NCI-H2227 (cell line): Measurements from ENCODE around the gene NXPH1.

Source experiments
- DNase-seq: peaks from one replicate; lab custom pipeline; 2025; ENCODE audit not compliant: unreplicated experiment; lab: John Stamatoyannopoulos, UW

NXPH1 gene

GRCh38 chr7:8800986-8801385, 367.6 kb downstream of the NXPH1 start:
- DNase-seq = no peak
